ENCODE data around the gene JOSD2. TPM values are rescaled to one million over a fixed set of nuclear protein-coding genes. Genes with fewer than 3 reads are reported as not detected.

The JOSD2 gene
- total and polyA plus RNA-seq, 8 donors, result 8.0 to 41.2 (median 14.2) TPM

- intact Hi-C loops (cut with DNase I), result loop anchor here in 1 of 3 donors (5.0 kb wide), 1 partner anchor 86 kb away; no protein-coding TSS in a partner anchor
- no peaks in the 10 kb centered on the region for H3K4me1 ChIP-seq
- FAIRE-seq (no peak), ATAC-seq (no peak), DNase-seq (no peak)
- H3K4me3 ChIP-seq, result no peak overlapping the region
- peaks cover 0 to 7% (median 0%) of the 10 kb centered on the region in 4 donors for H3K27me3 ChIP-seq
- H3K9me3 ChIP-seq, result no peaks in the 10 kb centered on the region
- TF ChIP-seq CTCF (IDR thresholded peaks at IDR 0.05), result no peak
- 31 to 46% methylated on average over 50 of the region's 50 CpGs for WGBS, 2 donors
- H3K36me3 ChIP-seq, result no peaks in the 10 kb centered on the region
- no peak overlapping the region for H3K27ac ChIP-seq
Measured at GRCh38 chr19:50458396-50459066, 52.5 kb downstream of the JOSD2 start.

DNA sequence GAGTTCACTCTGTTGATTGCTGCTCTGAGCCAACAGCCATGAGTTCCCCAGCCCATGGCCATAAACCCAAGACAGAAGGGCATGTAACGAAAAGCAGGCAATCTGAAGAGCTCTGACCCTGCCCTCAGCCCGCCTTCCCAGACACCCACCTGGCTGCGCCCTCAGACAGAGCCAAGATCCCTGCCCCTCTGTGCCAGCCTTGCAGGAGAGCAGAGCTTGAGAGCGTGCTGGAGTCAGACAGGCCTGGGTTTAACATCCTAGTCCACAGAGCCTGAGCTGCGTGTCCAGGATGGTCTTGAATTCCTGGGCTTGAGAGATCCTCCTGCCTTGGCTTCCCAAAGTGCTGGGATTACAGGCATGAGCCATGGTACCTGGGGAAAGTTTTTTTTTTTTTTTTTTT lies 53.7 kb downstream of the JOSD2 start:
- no peak for TF ChIP-seq CTCF (IDR thresholded peaks at IDR 0.05)
- whole genome bisulfite sequencing, 2 donors, result 64 to 87% methylated on average over 5 of the region's 5 CpGs
- H3K4me1 ChIP-seq, result no peaks in the 10 kb centered on the region
- no peak overlapping the region for H3K4me3 ChIP-seq
- H3K27me3 ChIP-seq, result peaks cover 0 to 7% (median 0%) of the 10 kb centered on the region in 4 donors
- H3K9me3 ChIP-seq, result no peaks in the 10 kb centered on the region
- H3K36me3 ChIP-seq, result no peaks in the 10 kb centered on the region
- DNase-seq (no peak), ATAC-seq (no peak), FAIRE-seq (no peak)
- intact Hi-C loops (cut with DNase I), result loop anchor here in 1 of 3 donors (5.0 kb wide), 1 partner anchor 85 kb away; no protein-coding TSS in a partner anchor
- no peak overlapping the region for H3K27ac ChIP-seq

Other genes with a start within 250 kb of the JOSD2 start
- gene KCNC3, start 181.8 kb downstream of the JOSD2 start, total RNA-seq, result 1 to 10 TPM; 2.4 to 4.6 (median 3.4) TPM
- 1 to 10 TPM; 4.8 to 7.1 TPM for gene KCNC3, start 181.8 kb downstream of the JOSD2 start, polyA plus RNA-seq
- gene NAPSA, start 145.6 kb downstream of the JOSD2 start, total RNA-seq, result 1 to 10 TPM in 5 of 6 donors, under 1 TPM in 1; 0.78 to 3.2 (median 1.5) TPM
- gene NAPSA, start 145.6 kb downstream of the JOSD2 start, polyA plus RNA-seq, result 1 to 10 TPM; 4.1 to 4.6 TPM
- 10 to 100 TPM; 20.5 to 33.5 (median 25.6) TPM for gene NR1H2, start 134.7 kb downstream of the JOSD2 start, total RNA-seq
- gene NR1H2, start 134.7 kb downstream of the JOSD2 start, polyA plus RNA-seq, result 10 to 100 TPM; 45.9 to 46.5 TPM
- gene POLD1, start 126.8 kb downstream of the JOSD2 start, total RNA-seq, result 10 to 100 TPM in 4 of 6 donors, 1 to 10 TPM in 2; 9.5 to 16.7 (median 11.9) TPM
- 10 to 100 TPM; 36.1 to 45.5 TPM for gene POLD1, start 126.8 kb downstream of the JOSD2 start, polyA plus RNA-seq
- gene SPIB, start 92.3 kb downstream of the JOSD2 start, total RNA-seq, result 10 to 100 TPM in 1 of 6 donors, 1 to 10 TPM in 2, under 1 TPM in 3; 0.09 to 25.6 (median 1.2) TPM
- 1 to 10 TPM in 1 of 2 donors, under 1 TPM in 1; 0.80 to 1.2 TPM for gene SPIB, start 92.3 kb downstream of the JOSD2 start, polyA plus RNA-seq
- 1 to 10 TPM in 2 of 6 donors, not detected in 4; 1.5 to 1.7 TPM for gene MYBPC2, start 78.3 kb downstream of the JOSD2 start, total RNA-seq
- gene MYBPC2, start 78.3 kb downstream of the JOSD2 start, polyA plus RNA-seq, result under 1 TPM in 1 of 2 donors, not detected in 1; 0.02 TPM
- 10 to 100 TPM; 34.7 to 81.5 (median 60.2) TPM for gene EMC10, start 34.7 kb downstream of the JOSD2 start, total RNA-seq
- gene EMC10, start 34.7 kb downstream of the JOSD2 start, polyA plus RNA-seq, result 100 to 1,000 TPM in 1 of 2 donors, 10 to 100 TPM in 1; 96.7 to 160 TPM
- 1 to 10 TPM; 1.4 to 2.6 (median 1.9) TPM for gene GARIN5A, start 34.3 kb downstream of the JOSD2 start, total RNA-seq
- 1 to 10 TPM; 2.1 to 2.3 TPM for gene GARIN5A, start 34.3 kb downstream of the JOSD2 start, polyA plus RNA-seq
- gene ASPDH, start 2.7 kb upstream of the JOSD2 start, total RNA-seq, result under 1 TPM in 2 of 6 donors, not detected in 4; 0.49 to 0.76 TPM
- gene ASPDH, start 2.7 kb upstream of the JOSD2 start, polyA plus RNA-seq, result 1 to 10 TPM; 1.6 to 4.6 TPM
- gene LRRC4B, start 57.2 kb upstream of the JOSD2 start, total RNA-seq, result under 1 TPM; 0.09 to 0.79 (median 0.36) TPM
- gene LRRC4B, start 57.2 kb upstream of the JOSD2 start, polyA plus RNA-seq, result 1 to 10 TPM in 1 of 2 donors, under 1 TPM in 1; 0.87 to 2.1 TPM
- under 1 TPM; 0.09 to 0.63 (median 0.37) TPM for gene SYT3, start 128.7 kb upstream of the JOSD2 start, total RNA-seq
- under 1 TPM; 0.30 to 0.94 TPM for gene SYT3, start 128.7 kb upstream of the JOSD2 start, polyA plus RNA-seq
- gene C19orf81, start 138.3 kb upstream of the JOSD2 start, total RNA-seq, result 1 to 10 TPM in 1 of 6 donors, under 1 TPM in 3, not detected in 2; 0.69 to 1.2 (median 0.92) TPM
- gene C19orf81, start 138.3 kb upstream of the JOSD2 start, polyA plus RNA-seq, result under 1 TPM in 1 of 2 donors, not detected in 1; 0.40 TPM
- gene SHANK1, start 208.6 kb upstream of the JOSD2 start, total RNA-seq, result under 1 TPM in 5 of 6 donors, not detected in 1; 0.06 to 0.69 (median 0.19) TPM
- under 1 TPM; 0.12 to 0.19 TPM for gene SHANK1, start 208.6 kb upstream of the JOSD2 start, polyA plus RNA-seq
- gene CLEC11A, start 212.2 kb upstream of the JOSD2 start, total RNA-seq, result 10 to 100 TPM in 1 of 6 donors, 1 to 10 TPM in 5; 1.3 to 14.6 (median 2.5) TPM
- 1 to 10 TPM; 4.7 to 7.4 TPM for gene CLEC11A, start 212.2 kb upstream of the JOSD2 start, polyA plus RNA-seq